ENCODE data around the gene SUMO2. TPM values are rescaled to one million over a fixed set of nuclear protein-coding genes. Genes with fewer than 3 reads are reported as not detected.

The SUMO2 gene
- total and polyA plus RNA-seq, 9 of the 15 experiments (the other 6 are each of a cell fraction or from before 2014, with no cell fraction given) = 157 to 733 (median 419) TPM

- TF ChIP-seq KLF10 (CRISPR knock-in tag; IDR thresholded peaks at IDR 0.05) = no peak
- TF ChIP-seq ZNF764 (CRISPR knock-in tag; IDR thresholded peaks at IDR 0.05; ENCODE audit: low read depth) = no peak
- no peak for TF ChIP-seq ZNF3 (CRISPR knock-in tag; IDR thresholded peaks at IDR 0.05)
- no peak for TF ChIP-seq BACH1 (tag; IDR thresholded peaks at IDR 0.05)
- peak; percentile 75 for TF ChIP-seq ATF7 (IDR thresholded peaks at IDR 0.05)
- no peak for TF ChIP-seq PBX2 (CRISPR knock-in tag; IDR thresholded peaks at IDR 0.05; ENCODE audit: low read depth)
- no peak for TF ChIP-seq PBX2 (tag; conservative IDR thresholded peaks at IDR 0.05; ENCODE audit: low read depth)
- no peak for TF ChIP-seq FOXO4 (CRISPR knock-in tag; IDR thresholded peaks at IDR 0.05)
- TF ChIP-seq ATF3 (IDR thresholded peaks at IDR 0.05) = peak; percentile 53; the same call in 1 of the 2 replicates
- TF ChIP-seq ATF3 (CRISPR knock-in tag; conservative IDR thresholded peaks at IDR 0.05) = peak; percentile 71; the same call in 1 of the 2 replicates
- TF ChIP-seq ARID1B (IDR thresholded peaks at IDR 0.05) = 0 out of 2 replicates have a peak, but pooled peaks have one; percentile 37
- peak; percentile 59; the same call in 1 of the 2 replicates for TF ChIP-seq POLR2AphosphoS5 (IDR thresholded peaks at IDR 0.05; ENCODE audit: control insufficient read depth, insufficient read depth, low read depth, low read length)
- TF ChIP-seq ZBTB1 (CRISPR knock-in tag; IDR thresholded peaks at IDR 0.05; ENCODE audit: borderline replicate concordance, low read depth) = peak; percentile 0; the same call in 1 of the 2 replicates
- no peak for TF ChIP-seq SAFB (IDR thresholded peaks at IDR 0.05; ENCODE audit: borderline replicate concordance, low read depth, low read length)
- TF ChIP-seq SMC3 (conservative IDR thresholded peaks at IDR 0.05; ENCODE audit: insufficient read depth, low read depth, low read length) = peak; percentile 14; the same call in 1 of the 2 replicates
- 0 out of 2 replicates have a peak, but pooled peaks have one; percentile 41 for TF ChIP-seq ESRRA (IDR thresholded peaks at IDR 0.05; ENCODE audit: borderline replicate concordance, low read depth)
- 0 out of 2 replicates have a peak, but pooled peaks have one; percentile 44 for TF ChIP-seq ZNF324 (CRISPR knock-in tag; IDR thresholded peaks at IDR 0.05)
- peak; percentile 98 for TF ChIP-seq NFE2 (IDR thresholded peaks at IDR 0.05; ENCODE audit: low read depth)
Measured at GRCh38 chr17:75205037-75205792, 22.5 kb upstream of the SUMO2 start, which contains the start of gene NUP85 (continued).

Data from K562 (cell line).